Endothelial cell of umbilical vein (primary cell): ENCODE measurements around the gene HIVEP1. TPM values are rescaled to one million over a fixed set of nuclear protein-coding genes. Genes with fewer than 3 reads are reported as not detected.

Experiments used
- BruUV-seq: library from RNA; stranded (reverse); fragments of 400-500 nt; replicated peaks from 2 replicates; lab custom pipeline; 2021; lab: Mats Ljungman, UMichigan
- CTCF ChIA-PET: fragments of 300-600, 350-600 bp; sonication (Branson Sonifier 250); formaldehyde crosslinking; loops from one replicate; lab custom pipeline; 2021; ENCODE audit warnings: antibody characterized with exemption, inconsistent platforms; lab: Charles Lee
- POLR2A ChIA-PET: fragments of 300-600, 350-600 bp; sonication (Branson Sonifier 250); formaldehyde crosslinking; loops from one replicate; lab custom pipeline; 2021; ENCODE audit warnings: antibody characterized with exemption, inconsistent platforms; lab: Charles Lee
- DNase-seq: peaks from one replicate; pipeline ENCODE4 v3.0.0-alpha.2; 2011; ENCODE audit warnings: low read depth, low spot score
- FAIRE-seq: peaks from 2 replicates; lab custom pipeline; 2011; peaks lifted over from hg19 to GRCh38; lab: Jason Lieb, UNC
- H2AFZ ChIP-seq: 2 replicates; pipeline ENCODE4 v1.6.0; 2012; ENCODE audit warnings: low read depth, low read length, control low read depth, inconsistent platforms
- H3K27ac ChIP-seq: 2 replicates; pipeline ENCODE4 v1.5.1; 2011; ENCODE audit warnings: low read depth, mild to moderate bottlenecking, control low read depth, low read length, moderate library complexity; ENCODE audit not compliant: insufficient read depth
- H3K27me3 ChIP-seq, 2 experiments: 2 replicates each; pipeline versions ENCODE4 v1.6.0 to v1.6.1; 2011; ENCODE audit warnings: low read length in 2 of 2, mixed read lengths in 1 of 2; ENCODE audit not compliant: control insufficient read depth in 2 of 2, insufficient read depth in 2 of 2
- H3K36me3 ChIP-seq, 2 experiments: 2 replicates in 1 of 2; 3 replicates in 1 of 2; pipeline ENCODE4 v1.5.1; 2011; ENCODE audit warnings: low read length in 2 of 2, mild to moderate bottlenecking in 1 of 2, moderate library complexity in 1 of 2; ENCODE audit not compliant: control insufficient read depth in 2 of 2, insufficient read depth in 2 of 2; ENCODE audit errors: extremely low read depth in 1 of 2
- H3K4me1 ChIP-seq: 3 replicates; pipeline ENCODE4 v1.5.1; 2011; ENCODE audit warnings: mild to moderate bottlenecking, low read length; ENCODE audit not compliant: control insufficient read depth, insufficient read depth; ENCODE audit errors: extremely low read depth
- H3K4me2 ChIP-seq: 2 replicates; pipeline ENCODE4 v1.6.1; 2011; ENCODE audit warnings: low read length, control low read depth, mixed read lengths; ENCODE audit not compliant: insufficient read depth
- H3K4me3 ChIP-seq, 3 experiments: fragments of 200-600 bp in 1 of 3; sonication (generic), shearing (Covaris generic) in 1 of 3; replicated peaks in 1 of 3; 2 replicates each; pipeline ENCODE4 v1.5.1; 2011 to 2016; ENCODE audit warnings: control low read depth in 3 of 3, low read length in 3 of 3, mild to moderate bottlenecking in 2 of 3, inconsistent platforms in 1 of 3, low read depth in 1 of 3, moderate library complexity in 1 of 3; ENCODE audit not compliant: insufficient read depth in 1 of 3
- H3K79me2 ChIP-seq: 2 replicates; pipeline ENCODE4 v1.6.0; 2012; ENCODE audit warnings: low read length, inconsistent platforms; ENCODE audit not compliant: control insufficient read depth, insufficient read depth
- H3K9ac ChIP-seq: replicated peaks from 2 replicates; pipeline ENCODE3; 2011; ENCODE audit warnings: low read length, control low read depth; ENCODE audit not compliant: insufficient read depth; ENCODE audit errors: extremely low read depth
- H3K9me1 ChIP-seq: replicated peaks from 3 replicates; pipeline ENCODE4 v1.6.0; 2011; ENCODE audit warnings: mild to moderate bottlenecking, low read length; ENCODE audit not compliant: control insufficient read depth, insufficient read depth; ENCODE audit errors: extremely low read depth
- H3K9me3 ChIP-seq: replicated peaks from 2 replicates; pipeline ENCODE4 v1.5.1; 2012; ENCODE audit warnings: low read length, inconsistent platforms; ENCODE audit not compliant: control insufficient read depth, insufficient read depth
- H4K20me1 ChIP-seq: replicated peaks from 2 replicates; pipeline ENCODE3; 2011; ENCODE audit warnings: mild to moderate bottlenecking, low read length; ENCODE audit not compliant: control insufficient read depth, insufficient read depth; ENCODE audit errors: extremely low read depth
- EZH2 ChIP-seq: IDR thresholded peaks from 2 replicates; pipeline ENCODE4 v1.6.1; 2012; ENCODE audit warnings: borderline replicate concordance, low read depth, mild to moderate bottlenecking, moderate library complexity, low read length, inconsistent platforms; ENCODE audit not compliant: severe bottlenecking
- FOS ChIP-seq: IDR thresholded peaks from 2 replicates; pipeline ENCODE4 v1.6.1; 2011; ENCODE audit warnings: mild to moderate bottlenecking, low read length, moderate library complexity, borderline replicate concordance; ENCODE audit not compliant: insufficient read depth
- GATA2 ChIP-seq: IDR thresholded peaks from 2 replicates; pipeline ENCODE4 v1.7.0; 2011; ENCODE audit warnings: low read depth, mild to moderate bottlenecking, moderate library complexity, mixed read lengths, low read length; ENCODE audit not compliant: insufficient read length, insufficient read depth
- JUN ChIP-seq: IDR thresholded peaks from 2 replicates; pipeline ENCODE4 v1.6.1; 2011; ENCODE audit warnings: borderline replicate concordance, low read depth; ENCODE audit not compliant: insufficient read length, insufficient read depth
- MAX ChIP-seq: IDR thresholded peaks from 2 replicates; pipeline ENCODE4 v1.6.1; 2011; ENCODE audit not compliant: insufficient read depth, insufficient read length
- MYC ChIP-seq: IDR thresholded peaks from one replicate; pipeline ENCODE4 v1.6.1; 2011; ENCODE audit warnings: mild to moderate bottlenecking, low read depth, low read length
- POLR2A ChIP-seq: IDR thresholded peaks from 2 replicates; pipeline ENCODE4 v1.6.1; 2012; ENCODE audit warnings: low read depth, mild to moderate bottlenecking, control low read depth, low read length
- POLR2AphosphoS5 ChIP-seq: IDR thresholded peaks from 2 replicates; pipeline ENCODE4 v1.6.1; 2012; ENCODE audit warnings: low read depth, mild to moderate bottlenecking, control low read depth, low read length, moderate library complexity; ENCODE audit not compliant: insufficient read depth
- dilution Hi-C: fragments of 300-500 bp; cut with MboI; formaldehyde crosslinking; loops from one replicate; pipeline ENCODE4 v1.15.0; 2019; ENCODE audit warnings: low sequenced_read_pairs; ENCODE audit not compliant: extremely low pct_ligation_motif_present
- intact Hi-C: fragments of 100-400 bp; cut with micrococcal nuclease; formaldehyde crosslinking; loops from one replicate; pipeline ENCODE4 v1.10.0; 2022
- polyA plus RNA-seq, 4 experiments: library from polyadenylated mRNA; depleted of rRNA in 3 of 4; stranded (reverse) in 3 of 4; unstranded in 1 of 4; fragments of >200 nt; gene quantifications; 2 replicates each; pipeline versions ENCODE4 v1.2.1 to v1.2.3, GENCODE V29; 2011 to 2012; ENCODE audit warnings: missing spikeins in 1 of 4
- total RNA-seq: library from RNA; stranded (reverse); gene quantifications from 2 replicates; pipeline ENCODE4 v1.2.3, GENCODE V29; 2021

Gene HIVEP1
- total and polyA plus RNA-seq, 2 donors (not counting 3 experiments of a cell fraction or from before 2014, with no cell fraction given): 33.5 to 49.2 TPM

GRCh38 chr6:12090714-12091113, 78.6 kb downstream of the HIVEP1 start:
- intact Hi-C loops: no loop called here
- dilution Hi-C loops: no loop called here
- no peak overlapping the region for H3K4me3 ChIP-seq
- H3K27me3 ChIP-seq: no peaks in the 10 kb centered on the region
- peaks cover 2% of the 10 kb centered on the region for H3K4me1 ChIP-seq
- no peaks in the 10 kb centered on the region for H4K20me1 ChIP-seq
- no peak overlapping the region for H3K27ac ChIP-seq
- H3K4me2 ChIP-seq: no peak overlapping the region
- peaks cover 12% of the 10 kb centered on the region for H3K79me2 ChIP-seq
- DNase-seq (peak; percentile 26), FAIRE-seq (no peak)
- TF ChIP-seq POLR2A (no peak), MYC (no peak), EZH2 (no peak), FOS (no peak), JUN (no peak)
- no TSS peak for BruUV-seq
- no peaks in the 10 kb centered on the region for H3K9me1 ChIP-seq
- no peaks in the 10 kb centered on the region for H3K9me3 ChIP-seq
- no peak overlapping the region for H3K9ac ChIP-seq
- POLR2A ChIA-PET: no interaction called here
- H2AFZ ChIP-seq: no peak overlapping the region
- CTCF ChIA-PET: interaction anchor here (1.4 kb wide), 1 partner anchor 143 kb away, joined by 4 read pairs; no protein-coding TSS in a partner anchor
- H3K36me3 ChIP-seq: peaks cover 0 to 10% of the 10 kb centered on the region in 2 experiments

GRCh38 chr6:12092762-12093161, 80.7 kb downstream of the HIVEP1 start:
- Histone ChIP-seq H3K4me3 (no peak overlapping the region), H3K9me1 (no peaks in the 10 kb centered on the region), H3K27me3 (no peaks in the 10 kb centered on the region), H3K9me3 (no peaks in the 10 kb centered on the region), H3K27ac (no peak overlapping the region), H3K4me2 (no peak overlapping the region), H4K20me1 (no peaks in the 10 kb centered on the region), H2AFZ (no peak overlapping the region), H3K4me1 (peaks cover 2% of the 10 kb centered on the region), H3K9ac (no peak overlapping the region), H3K36me3 (peaks cover 0 to 10% of the 10 kb centered on the region in 2 experiments), H3K79me2 (peaks cover 11% of the 10 kb centered on the region)
- no peak for TF ChIP-seq POLR2A
- no peak for TF ChIP-seq FOS
- no peak for TF ChIP-seq MAX
- TF ChIP-seq GATA2: no peak
- no peak for TF ChIP-seq MYC
- no peak for TF ChIP-seq POLR2AphosphoS5
- no peak for TF ChIP-seq JUN
- no peak for TF ChIP-seq EZH2
- CTCF ChIA-PET: no interaction called here
- FAIRE-seq: no peak
- no TSS peak for BruUV-seq
- DNase-seq: no peak
- POLR2A ChIA-PET: no interaction called here
- dilution Hi-C loops (no loop called here), intact Hi-C loops (no loop called here)
